Suprapubic skin (tissue), 4 donors: ENCODE results near the gene DROSHA. TPM values are rescaled to one million over a fixed set of nuclear protein-coding genes. Genes with fewer than 3 reads are reported as not detected.

Source experiments
- DNase-seq, 2 donors: peaks; one replicate each; pipeline ENCODE4 v3.0.0-alpha.2; 2019; ENCODE audit warnings: low spot score in 2 of 2
- H3K27ac ChIP-seq: fragments of 200-600 bp; sonication (generic); one replicate; pipeline ENCODE4 v1.5.1; 2019
- H3K27me3 ChIP-seq: fragments of 200-600 bp; sonication (generic); one replicate; pipeline ENCODE4 v1.5.1; 2019
- H3K36me3 ChIP-seq: fragments of 200-600 bp; sonication (generic); one replicate; pipeline ENCODE4 v1.5.1; 2019
- H3K4me1 ChIP-seq: fragments of 200-600 bp; sonication (generic); one replicate; pipeline ENCODE4 v1.5.1; 2019
- H3K4me3 ChIP-seq: fragments of 200-600 bp; sonication (generic); one replicate; pipeline ENCODE4 v1.5.1; 2019; ENCODE audit warnings: mild to moderate bottlenecking
- H3K9me3 ChIP-seq: fragments of 200-600 bp; sonication (generic); one replicate; pipeline ENCODE4 v1.5.1; 2019
- CTCF ChIP-seq, 2 donors: fragments of 200-600 bp in 1 of 2; fragments of 450-650 bp in 1 of 2; sonication (generic) in 1 of 2; IDR thresholded peaks; one replicate each; pipeline ENCODE4 v1.5.1; 2016 to 2019; ENCODE audit warnings: antibody characterized with exemption in 2 of 2, mild to moderate bottlenecking in 1 of 2, moderate library complexity in 1 of 2
- EP300 ChIP-seq: sonication (generic); formaldehyde crosslinking; IDR thresholded peaks from one replicate; pipeline ENCODE4 v1.6.1; 2017; ENCODE audit warnings: antibody characterized with exemption
- POLR2A ChIP-seq, 2 donors: fragments of 450-650 bp; IDR thresholded peaks; one replicate each; pipeline ENCODE4 v1.6.1; 2017; ENCODE audit warnings: antibody characterized with exemption in 2 of 2, mild to moderate bottlenecking in 2 of 2, moderate library complexity in 2 of 2
- POLR2AphosphoS5 ChIP-seq, 3 donors: sonication (generic); formaldehyde crosslinking; IDR thresholded peaks; one replicate each; pipeline ENCODE4 v1.6.1; 2017; ENCODE audit warnings: antibody characterized with exemption in 3 of 3
- WGBS: methylation state at CpG from one replicate; pipeline ENCODE4 v1.1.5; 2018; 5-methylcytosine and 5-hydroxymethylcytosine counted together
- total RNA-seq, 4 donors: library from RNA; depleted of rRNA; stranded (reverse); fragments of >200 nt; gene quantifications; one replicate each; pipeline ENCODE4 v1.1.0, GENCODE V29; 2016

DROSHA gene
- total RNA-seq, 4 donors from 2014 or later: 25.5 to 69.7 (median 34.6) TPM

DNA sequence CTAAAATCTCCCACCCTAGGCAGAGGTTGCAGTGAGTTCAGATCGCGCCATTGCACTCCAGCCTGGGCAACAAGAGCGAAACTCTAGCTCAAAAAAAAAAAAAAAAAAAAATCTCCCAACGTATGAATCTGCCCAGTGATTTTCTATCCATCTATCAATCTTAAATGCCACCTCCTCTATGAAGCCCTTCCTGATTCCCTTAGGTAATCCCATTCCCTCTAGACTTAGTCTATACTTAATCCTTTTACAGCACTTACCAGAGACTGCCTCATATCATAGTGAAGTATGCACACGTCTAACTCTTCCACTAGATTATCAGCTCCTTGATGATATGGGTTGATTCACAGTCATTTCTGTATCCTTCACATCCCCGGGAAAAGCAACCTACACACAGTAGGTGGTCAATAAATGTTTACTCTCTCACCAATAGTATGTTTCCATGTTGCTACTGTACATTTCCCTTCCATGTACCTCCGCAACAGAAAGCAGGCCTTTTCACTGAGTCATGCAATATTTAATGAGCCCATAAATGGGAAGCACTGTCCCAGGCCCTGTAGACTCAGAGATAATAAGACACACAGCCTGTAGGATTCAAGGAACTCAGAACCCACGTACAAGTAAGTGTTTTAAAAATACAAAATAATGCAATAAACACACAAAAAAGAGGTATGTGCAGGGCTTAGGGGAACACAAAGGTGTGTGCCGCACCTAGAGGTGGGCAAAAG, 1.2 kb downstream of the DROSHA start:
- 80% methylated on average over 9 of the region's 9 CpGs for WGBS
- Histone ChIP-seq H3K27me3 (no peaks in the 10 kb centered on the region), H3K4me3 (peak overlapping the region; percentile 87), H3K9me3 (no peaks in the 10 kb centered on the region), H3K4me1 (peaks cover 27% of the 10 kb centered on the region), H3K36me3 (peaks cover 43% of the 10 kb centered on the region), H3K27ac (no peak overlapping the region)
- no peak for TF ChIP-seq POLR2A (IDR thresholded peaks at IDR 0.05)
- DNase-seq: no peak

DNA sequence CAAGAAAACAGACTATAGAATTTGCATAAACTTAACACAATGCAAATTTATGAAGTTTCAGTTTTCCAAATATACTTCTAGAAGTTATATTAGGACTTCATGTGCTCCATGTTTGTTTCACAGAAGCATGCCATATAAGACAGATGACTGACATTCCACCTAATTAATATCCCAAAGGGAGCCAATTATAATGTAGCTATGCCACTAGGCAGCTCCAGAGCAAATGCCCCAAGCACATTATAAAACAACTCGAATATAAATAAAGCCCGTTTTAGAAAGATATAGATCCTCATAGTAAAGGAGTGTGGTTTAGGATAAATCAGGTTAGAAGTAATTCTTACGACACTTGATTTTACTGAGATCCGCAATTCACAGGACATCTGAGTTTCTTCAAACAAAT, 8.9 kb downstream of the DROSHA start:
- TF ChIP-seq POLR2A (IDR thresholded peaks at IDR 0.05) (no peak), CTCF (IDR thresholded peaks at IDR 0.05) (no peak), EP300 (no peak), POLR2AphosphoS5 (IDR thresholded peaks at IDR 0.05) (no peak)
- WGBS: 95% methylated on average over 4 of the region's 4 CpGs
- Histone ChIP-seq H3K4me1 (no peaks in the 10 kb centered on the region), H3K36me3 (peaks cover 78% of the 10 kb centered on the region), H3K4me3 (no peak overlapping the region), H3K9me3 (no peaks in the 10 kb centered on the region), H3K27ac (no peak overlapping the region), H3K27me3 (no peaks in the 10 kb centered on the region)
- DNase-seq: no peak

- no peaks in the 10 kb centered on the region for H3K9me3 ChIP-seq
- no peak for DNase-seq
- no peak for TF ChIP-seq EP300
- TF ChIP-seq POLR2A (IDR thresholded peaks at IDR 0.05): no peak
- TF ChIP-seq POLR2AphosphoS5 (IDR thresholded peaks at IDR 0.05): no peak
- TF ChIP-seq CTCF (IDR thresholded peaks at IDR 0.05): no peak
- no peaks in the 10 kb centered on the region for H3K4me1 ChIP-seq
- H3K27ac ChIP-seq: no peak overlapping the region
- peaks cover 74% of the 10 kb centered on the region for H3K36me3 ChIP-seq
- H3K4me3 ChIP-seq: no peak overlapping the region
- no peaks in the 10 kb centered on the region for H3K27me3 ChIP-seq
- WGBS: 59% methylated on average over 1 of the region's 1 CpG
Measured at GRCh38 chr5:31516802-31517201, 15.1 kb downstream of the DROSHA start.

DNA sequence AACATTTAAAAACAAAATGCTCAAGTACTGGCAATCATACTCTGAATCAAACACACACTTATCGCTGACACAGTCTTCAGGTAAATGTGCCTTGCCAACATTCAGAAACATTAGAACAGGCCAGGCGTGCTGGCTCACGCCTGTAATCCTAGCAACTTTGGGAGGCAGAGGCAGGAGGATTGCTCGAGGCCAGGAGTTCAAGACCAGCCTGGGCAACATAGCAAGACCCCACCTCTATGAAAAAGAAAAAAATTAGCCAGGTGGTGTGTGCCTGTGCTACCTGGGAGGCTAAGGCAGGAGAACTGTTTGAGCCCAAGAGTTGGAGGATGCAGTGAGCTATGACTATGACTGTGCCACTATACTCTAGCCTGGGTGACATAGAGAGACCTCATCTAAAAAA, 20.6 kb downstream of the DROSHA start:
- no peak overlapping the region for H3K27ac ChIP-seq
- H3K9me3 ChIP-seq: no peaks in the 10 kb centered on the region
- no peak overlapping the region for H3K4me3 ChIP-seq
- H3K27me3 ChIP-seq: no peaks in the 10 kb centered on the region
- H3K4me1 ChIP-seq: no peaks in the 10 kb centered on the region
- 93% methylated on average over 4 of the region's 4 CpGs for WGBS
- DNase-seq: no peak
- TF ChIP-seq EP300: no peak
- TF ChIP-seq POLR2A (IDR thresholded peaks at IDR 0.05): no peak
- no peak for TF ChIP-seq POLR2AphosphoS5 (IDR thresholded peaks at IDR 0.05)
- no peak for TF ChIP-seq CTCF (IDR thresholded peaks at IDR 0.05)
- H3K36me3 ChIP-seq: peaks cover 90% of the 10 kb centered on the region

DNA sequence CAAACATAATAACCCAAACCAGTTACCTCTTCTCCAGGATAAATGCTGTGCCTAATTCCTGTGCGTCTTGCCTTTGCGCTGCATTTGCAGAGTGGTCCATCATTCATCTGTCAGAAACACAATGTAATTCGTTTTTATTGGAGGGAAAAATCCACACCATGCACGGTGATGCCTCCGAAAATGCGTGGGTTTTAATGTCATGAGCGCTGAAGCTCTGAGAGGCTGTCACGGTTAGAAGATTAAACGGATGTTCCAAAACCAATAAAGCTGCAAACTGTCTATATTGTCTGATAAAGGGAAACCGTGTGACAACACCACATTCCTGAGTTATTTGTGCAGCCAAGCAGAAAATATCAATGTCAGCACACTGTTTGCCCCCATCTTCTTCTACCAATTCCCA, 27.4 kb downstream of the DROSHA start:
- 91% methylated on average over 10 of the region's 10 CpGs for WGBS
- Histone ChIP-seq H3K27me3 (no peaks in the 10 kb centered on the region), H3K4me1 (no peaks in the 10 kb centered on the region), H3K36me3 (peaks cover 95% of the 10 kb centered on the region), H3K4me3 (no peak overlapping the region), H3K27ac (no peak overlapping the region), H3K9me3 (no peaks in the 10 kb centered on the region)
- no peak for TF ChIP-seq CTCF (IDR thresholded peaks at IDR 0.05)
- no peak for TF ChIP-seq EP300
- TF ChIP-seq POLR2A (IDR thresholded peaks at IDR 0.05): no peak
- TF ChIP-seq POLR2AphosphoS5 (IDR thresholded peaks at IDR 0.05): no peak
- no peak for DNase-seq

DNA sequence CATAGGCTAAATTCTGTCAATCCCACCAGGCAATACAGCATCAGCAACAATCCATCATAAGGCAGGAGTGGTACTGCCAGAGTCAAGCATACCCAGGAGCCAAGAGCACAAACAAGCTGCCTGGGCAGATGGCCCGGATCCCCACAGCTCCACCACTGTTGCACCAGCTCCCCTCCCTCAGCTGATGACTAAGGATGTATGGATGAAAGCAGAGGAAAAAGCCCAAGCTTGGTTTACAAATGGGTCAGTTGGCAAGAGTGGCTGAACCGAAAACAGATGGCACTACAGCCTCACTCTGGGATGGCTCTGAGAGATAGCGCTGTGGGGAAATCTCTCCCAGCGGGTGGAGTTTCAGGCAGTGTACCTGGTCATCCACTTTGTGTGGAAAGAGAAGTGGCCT, 29.4 kb downstream of the DROSHA start:
- Histone ChIP-seq H3K36me3 (peaks cover 96% of the 10 kb centered on the region), H3K27me3 (no peaks in the 10 kb centered on the region), H3K9me3 (no peaks in the 10 kb centered on the region), H3K4me1 (no peaks in the 10 kb centered on the region), H3K27ac (no peak overlapping the region), H3K4me3 (no peak overlapping the region)
- TF ChIP-seq POLR2AphosphoS5 (IDR thresholded peaks at IDR 0.05): no peak
- TF ChIP-seq CTCF (IDR thresholded peaks at IDR 0.05): no peak
- no peak for TF ChIP-seq POLR2A (IDR thresholded peaks at IDR 0.05)
- no peak for TF ChIP-seq EP300
- no peak for DNase-seq
- WGBS: 84% methylated on average over 4 of the region's 4 CpGs
